GM19438 (cell line): ENCODE measurements around the gene TPRX1.
"Not testable (repeated sequence)": the region's sequence is repeated elsewhere in the genome, so short reads cannot be mapped to it uniquely, and the experiment has no call there.

Source experiments
- ATAC-seq: cut with Tn5 transposase; IDR thresholded peaks from one replicate; pipeline ENCODE4 v1.9.1; 2021; ENCODE audit warnings: low read depth; ENCODE audit not compliant: unreplicated experiment

Gene TPRX1, protein sequence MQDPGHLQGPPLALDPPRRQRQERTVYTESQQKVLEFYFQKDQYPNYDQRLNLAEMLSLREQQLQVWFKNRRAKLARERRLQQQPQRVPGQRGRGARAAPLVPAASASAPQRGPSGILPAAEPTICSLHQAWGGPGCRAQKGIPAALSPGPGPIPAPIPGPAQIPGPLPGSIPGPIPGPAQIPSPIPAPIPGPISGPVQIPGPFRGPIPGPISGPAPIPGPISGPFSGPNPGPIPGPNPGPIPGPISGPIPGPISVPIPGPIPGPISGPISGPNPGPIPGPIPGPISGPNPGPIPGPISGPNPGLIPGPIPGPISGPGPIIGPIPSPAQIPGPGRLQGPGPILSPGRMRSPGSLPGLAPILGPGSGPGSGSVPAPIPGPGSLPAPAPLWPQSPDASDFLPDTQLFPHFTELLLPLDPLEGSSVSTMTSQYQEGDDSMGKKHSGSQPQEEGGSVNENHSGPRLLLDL

DNA sequence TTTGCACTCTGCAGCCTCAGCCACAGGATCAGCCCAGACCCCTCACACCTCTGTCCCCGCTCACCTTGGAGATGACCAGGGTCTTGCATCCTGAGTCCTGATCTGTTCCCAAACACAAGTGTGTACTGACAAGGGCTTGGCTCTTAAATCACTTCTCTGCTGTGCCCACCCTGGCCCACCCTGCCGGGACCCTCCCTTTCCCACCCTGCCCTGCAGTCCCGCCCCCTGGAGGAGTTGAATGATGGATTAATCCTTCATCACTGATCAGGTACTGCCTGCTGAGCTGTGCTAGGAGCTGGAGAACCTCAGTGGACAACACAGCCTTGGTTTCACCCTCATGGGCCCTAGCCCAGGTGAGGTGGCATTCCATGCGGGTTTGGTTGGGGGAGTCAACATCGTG lies at the start of gene TPRX1:
Gene TPRX1 (minus strand): TSS at position 101 of the 400 bp plus-strand sequence. CDS start 12 bp downstream, at position 89.
- ATAC-seq = not testable (repeated sequence)

DNA sequence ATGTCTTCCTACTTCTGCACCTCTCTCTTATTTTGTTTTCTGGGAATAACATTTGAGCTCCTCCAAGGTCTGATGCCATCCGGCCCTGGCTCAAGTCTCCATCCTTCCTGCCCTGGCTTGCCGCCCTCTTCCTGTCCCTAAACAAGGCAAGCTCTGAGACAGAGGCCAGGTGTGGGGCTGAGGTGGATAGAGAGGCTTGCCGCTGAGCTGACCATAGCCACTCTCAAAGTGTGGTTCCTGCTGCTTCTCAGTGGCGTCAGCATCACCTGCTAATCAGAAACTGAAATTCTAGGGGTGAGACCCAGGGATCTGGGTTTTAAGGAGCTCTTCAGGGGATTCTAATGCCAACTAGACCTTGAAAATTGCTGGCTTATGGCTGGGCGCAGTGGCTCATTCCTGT lies 48.7 kb upstream of the TPRX1 start:
- ATAC-seq = no peak

DNA sequence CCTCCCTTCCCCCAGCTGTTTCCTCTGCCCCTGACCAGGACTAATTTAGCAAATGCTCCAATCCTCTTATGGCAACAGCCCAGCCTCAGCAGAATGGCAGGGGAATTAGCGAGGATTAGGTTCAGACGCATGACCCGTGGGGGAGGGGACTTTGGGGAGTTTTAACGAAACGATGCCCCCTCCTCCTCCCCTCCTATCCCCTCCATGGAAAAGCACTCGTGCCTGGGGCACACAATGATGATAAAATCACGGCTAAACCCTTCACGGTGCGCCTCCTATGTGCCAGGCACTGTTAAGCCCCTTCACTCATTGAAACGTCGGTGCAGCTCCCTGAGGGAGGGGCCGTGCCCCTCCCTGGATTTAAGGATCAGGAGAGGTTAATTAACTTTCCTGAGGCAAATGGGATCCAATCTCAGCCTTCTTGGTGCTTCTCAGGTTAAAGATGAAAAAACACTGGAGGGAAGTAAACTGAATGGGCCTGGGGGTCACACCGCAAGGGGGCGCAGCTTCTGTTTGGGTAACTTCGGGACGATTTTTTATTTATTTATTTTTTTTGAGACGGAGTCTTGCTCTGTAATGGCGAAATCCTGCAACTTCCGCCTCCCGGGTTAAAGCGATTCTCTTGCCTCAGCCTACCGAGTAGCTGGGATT lies 44.6 kb upstream of the TPRX1 start:
- ATAC-seq = no peak

DNA sequence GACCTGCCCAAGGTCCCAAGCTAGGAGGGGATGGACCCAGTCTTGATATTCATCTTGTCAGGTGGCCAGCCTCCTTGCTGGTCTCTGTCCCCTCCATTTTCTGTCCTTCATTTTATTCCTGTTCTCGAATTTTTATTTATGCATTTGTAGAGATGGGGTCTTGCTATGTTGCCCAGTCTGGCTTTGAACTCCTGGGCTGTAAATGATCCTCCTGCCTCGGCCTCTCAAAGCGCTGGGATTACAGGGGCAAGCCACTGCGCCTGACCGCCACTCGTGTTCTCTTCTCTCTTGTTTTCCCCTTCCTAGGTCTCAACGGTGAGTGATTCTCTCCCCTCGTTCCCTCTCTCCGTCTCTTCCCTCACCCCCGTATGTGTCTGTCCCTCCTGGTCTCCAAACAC lies 44.1 kb upstream of the TPRX1 start:
- no peak for ATAC-seq

DNA sequence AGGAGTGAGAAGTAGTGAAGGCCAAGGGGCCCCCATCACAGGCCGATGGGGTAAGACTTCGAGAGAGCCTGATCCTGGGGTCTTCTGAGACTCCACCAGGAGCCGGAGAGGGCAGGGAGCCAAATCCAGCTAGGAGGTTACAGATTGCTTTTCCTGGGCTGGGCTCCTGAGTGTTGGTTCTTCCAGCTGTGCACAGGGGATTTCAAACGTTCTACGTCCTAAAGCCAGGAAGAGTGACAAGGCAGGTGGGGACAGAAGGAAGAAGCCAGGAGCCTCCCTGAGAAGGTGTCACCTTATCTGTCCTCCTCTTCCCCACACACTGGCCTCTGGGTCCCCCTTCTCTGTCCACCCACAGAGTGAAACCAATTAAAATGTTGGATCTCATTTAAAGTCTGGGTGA lies 38.6 kb upstream of the TPRX1 start:
- no peak for ATAC-seq

DNA sequence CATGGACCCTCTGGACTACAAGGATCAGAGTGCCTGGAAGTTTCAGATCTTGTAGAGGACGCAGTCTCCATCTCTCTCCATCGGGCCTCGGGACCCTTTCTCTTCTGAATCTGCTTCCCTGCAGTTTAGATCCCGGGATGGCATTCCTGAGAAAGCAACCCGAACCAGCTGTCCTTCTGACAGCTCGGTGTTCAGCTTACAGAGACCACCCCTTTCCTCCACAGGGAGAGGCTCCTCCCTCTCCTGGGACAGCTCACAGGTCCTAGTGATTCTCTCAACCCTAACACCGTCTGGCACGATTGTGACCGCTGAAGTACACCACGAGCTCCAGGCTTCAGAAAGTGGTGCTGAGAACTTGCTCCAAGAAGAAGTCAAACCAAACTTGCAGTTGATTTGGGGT lies 35.6 kb upstream of the TPRX1 start:
- ATAC-seq = no peak

DNA sequence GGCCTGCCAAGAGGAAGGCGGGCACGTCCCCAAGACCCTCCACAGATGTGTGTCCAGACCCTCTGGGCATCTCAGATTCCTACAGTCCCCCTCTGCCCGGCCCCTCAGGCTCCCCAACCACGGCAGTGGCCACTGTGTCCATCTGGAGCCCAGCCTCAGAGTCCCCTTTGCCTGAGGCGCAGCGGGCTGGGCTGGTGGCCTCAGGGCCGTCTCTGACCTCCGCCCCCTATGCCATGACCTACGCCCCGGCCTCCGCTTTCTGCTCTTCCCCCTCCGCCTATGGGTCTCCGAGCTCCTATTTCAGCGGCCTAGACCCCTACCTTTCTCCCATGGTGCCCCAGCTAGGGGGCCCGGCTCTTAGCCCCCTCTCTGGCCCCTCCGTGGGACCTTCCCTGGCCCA lies 35.1 kb upstream of the TPRX1 start:
- ATAC-seq = no peak

DNA sequence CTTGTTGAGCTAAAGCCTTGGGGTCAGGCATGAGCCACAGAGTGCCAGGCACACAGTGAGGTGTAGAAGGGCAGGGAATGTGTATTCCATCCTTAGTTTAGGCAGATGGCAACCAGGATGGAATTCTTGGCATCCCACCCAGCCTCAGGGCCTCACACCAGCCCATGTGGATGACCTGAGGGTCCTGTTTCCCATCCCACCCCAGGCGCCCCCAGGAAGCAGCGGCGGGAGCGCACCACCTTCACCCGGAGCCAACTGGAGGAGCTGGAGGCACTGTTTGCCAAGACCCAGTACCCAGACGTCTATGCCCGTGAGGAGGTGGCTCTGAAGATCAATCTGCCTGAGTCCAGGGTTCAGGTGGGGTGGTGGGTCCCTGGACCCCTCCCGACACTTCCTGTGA lies 31.7 kb upstream of the TPRX1 start:
- no peak for ATAC-seq

DNA sequence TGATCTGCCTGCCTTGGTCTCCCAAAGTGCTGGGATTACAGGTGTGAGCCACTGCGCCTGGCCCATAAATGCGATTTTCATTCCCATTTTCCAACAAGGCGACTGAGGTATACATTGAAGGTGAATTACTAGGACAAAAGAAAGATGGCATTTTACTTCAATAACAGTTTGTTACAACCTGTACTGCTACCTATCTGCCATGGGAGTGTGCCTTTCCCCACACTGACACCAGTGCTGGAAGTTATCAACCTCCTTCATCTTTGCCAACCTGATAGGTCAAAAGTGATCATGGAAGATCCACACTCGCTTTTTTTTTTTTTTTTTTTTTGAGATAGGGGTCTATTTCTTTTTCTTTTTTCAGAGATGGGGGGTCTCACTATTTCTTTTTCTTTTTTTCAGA lies 28.4 kb upstream of the TPRX1 start:
- ATAC-seq = no peak

DNA sequence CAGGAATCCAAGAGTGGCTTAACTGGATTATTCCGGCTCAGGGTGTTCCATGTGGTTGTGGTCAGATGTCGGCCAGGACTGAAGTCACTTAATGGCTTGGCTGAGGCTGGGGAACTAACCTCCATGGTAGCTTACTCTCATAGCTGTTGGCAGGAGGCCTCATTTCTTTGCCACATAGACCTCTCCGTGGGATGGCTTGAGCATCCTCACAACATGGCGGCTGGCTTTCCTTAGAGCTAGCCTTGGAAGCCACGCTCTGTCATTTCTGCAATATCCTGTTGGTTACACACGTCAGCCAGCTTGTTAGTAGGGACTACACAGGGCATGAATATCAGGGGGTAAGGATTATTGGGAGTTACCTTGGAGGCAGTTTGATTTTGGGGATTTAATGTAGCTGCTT lies 22.4 kb upstream of the TPRX1 start:
- ATAC-seq = no peak

DNA sequence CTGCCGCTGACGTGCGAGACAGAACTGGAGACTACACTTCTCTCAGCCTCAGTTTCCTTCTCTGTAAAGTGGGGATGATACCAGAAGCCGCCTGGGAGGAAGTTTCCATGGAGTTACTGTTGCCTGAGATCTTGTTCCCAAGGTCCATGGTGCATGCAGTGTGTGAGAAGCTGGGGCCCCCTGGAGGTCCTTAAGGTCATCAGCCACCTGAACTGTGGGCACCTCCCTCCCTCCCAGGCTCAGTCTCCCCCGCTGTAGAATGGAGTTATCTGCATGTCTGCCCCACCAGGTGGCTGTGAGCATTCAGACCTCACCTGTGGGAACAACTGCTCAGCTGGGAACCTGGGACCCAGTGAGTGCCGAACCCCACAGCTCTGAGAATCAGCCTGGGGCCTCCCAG lies 20.0 kb upstream of the TPRX1 start:
- ATAC-seq = no peak

DNA sequence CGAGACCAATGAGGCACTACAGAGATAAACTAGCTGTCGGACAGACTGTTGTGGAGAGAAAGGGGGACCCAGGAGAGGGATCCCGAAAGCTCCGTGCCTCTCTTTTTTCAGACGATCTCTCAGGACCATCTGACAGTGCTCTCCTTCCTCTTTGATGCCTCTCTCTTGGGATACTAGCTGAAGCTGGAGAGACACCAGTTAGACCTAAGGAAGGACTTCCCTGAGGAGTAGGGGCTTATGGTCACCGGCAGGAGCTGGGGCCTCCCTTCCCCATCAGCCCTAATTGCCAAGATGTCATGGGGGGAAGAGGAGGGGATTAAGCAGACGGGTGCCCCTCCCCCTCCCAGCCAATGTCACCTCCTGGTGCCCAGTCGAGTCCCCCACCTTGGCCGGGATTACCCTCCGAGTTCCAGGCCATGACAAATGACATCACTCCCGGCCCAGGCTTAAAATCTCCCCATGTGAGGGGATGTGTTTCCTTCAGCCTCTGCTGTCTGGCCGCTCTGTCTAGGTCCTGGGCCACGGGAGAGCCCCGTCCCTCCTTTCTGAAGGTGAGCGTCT lies 17.2 kb upstream of the TPRX1 start, which contains the start of gene CRX:
Gene CRX (plus strand): TSS at position 478 of the 561 bp plus-strand sequence. CDS start 12,507 bp downstream, outside the sequence.
- ATAC-seq = no peak

DNA sequence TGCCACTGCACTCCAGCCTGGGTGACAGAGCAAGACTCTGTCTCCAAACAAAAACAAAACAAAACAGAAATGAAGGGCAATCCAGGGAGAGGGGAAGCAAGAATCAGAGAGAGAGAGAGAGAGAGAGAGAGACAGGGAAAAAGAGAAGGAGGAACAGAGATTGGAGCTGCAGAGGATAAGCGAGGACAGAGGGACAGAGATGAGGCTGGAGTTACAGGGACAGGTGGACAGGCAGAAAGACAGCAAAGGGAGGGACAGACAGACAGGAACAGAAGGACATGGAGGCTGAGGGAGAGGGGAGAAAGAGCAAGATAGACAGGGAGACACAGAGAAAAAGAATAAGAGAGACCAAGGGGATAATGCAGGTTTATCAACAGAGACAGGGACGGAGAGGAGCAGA lies 16.1 kb upstream of the TPRX1 start:
- ATAC-seq = no peak

DNA sequence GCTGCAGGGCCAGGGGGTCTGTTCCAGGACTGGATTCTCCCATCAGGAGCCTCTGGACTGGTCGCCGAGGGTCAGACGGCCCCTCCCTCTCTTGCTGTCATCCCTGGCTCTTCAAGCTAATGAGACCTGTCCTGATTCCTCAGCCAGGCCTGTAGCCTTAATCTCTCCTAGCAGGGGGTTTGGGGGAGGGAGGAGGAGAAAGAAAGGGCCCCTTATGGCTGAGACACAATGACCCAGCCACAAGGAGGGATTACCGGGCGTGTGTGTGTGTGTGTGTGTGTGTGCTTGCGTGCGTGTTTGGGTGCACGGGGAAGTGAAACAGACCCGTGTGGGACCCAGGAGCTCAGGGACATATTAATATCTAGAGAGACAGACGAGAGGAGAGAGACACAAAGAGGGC lies 15.5 kb upstream of the TPRX1 start:
- ATAC-seq = no peak

DNA sequence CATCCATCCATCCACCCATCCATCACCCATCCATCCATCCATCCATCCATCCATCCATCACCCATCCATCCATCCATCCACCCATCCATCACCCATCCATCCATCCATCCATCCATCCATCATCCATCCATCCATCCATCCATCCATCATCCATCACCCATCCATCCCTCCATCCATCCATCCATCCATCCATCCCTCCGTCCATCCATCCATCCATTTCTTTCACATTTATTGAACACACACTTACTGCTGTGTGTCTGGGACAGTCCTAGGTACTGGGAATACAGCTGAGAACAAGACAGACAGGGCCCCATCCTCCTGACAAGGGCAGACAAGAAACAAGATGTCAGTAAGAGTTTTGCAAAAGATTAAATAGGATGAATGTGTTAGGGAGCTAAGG lies 13.9 kb upstream of the TPRX1 start:
- not testable (repeated sequence) for ATAC-seq

DNA sequence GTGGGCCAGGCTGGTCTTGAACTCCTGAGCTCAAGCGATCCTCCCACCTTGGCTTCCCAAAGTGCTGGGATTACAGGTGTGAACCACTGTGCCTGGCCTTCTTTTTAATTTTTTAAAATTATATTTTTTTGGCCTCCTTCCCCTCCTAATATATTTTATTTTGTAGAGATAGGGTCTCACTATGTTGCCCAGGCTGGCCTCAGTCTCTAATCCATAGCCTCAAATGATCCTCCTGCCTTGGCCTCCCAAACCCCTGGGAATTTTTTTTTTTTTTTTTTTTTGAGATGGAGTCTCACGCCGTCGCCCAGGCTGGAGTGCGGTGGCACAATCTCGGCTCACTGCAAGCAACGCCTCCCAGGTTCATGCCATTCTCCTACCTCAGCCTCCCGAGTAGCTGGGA lies 11.9 kb upstream of the TPRX1 start:
- ATAC-seq = not testable (repeated sequence)

DNA sequence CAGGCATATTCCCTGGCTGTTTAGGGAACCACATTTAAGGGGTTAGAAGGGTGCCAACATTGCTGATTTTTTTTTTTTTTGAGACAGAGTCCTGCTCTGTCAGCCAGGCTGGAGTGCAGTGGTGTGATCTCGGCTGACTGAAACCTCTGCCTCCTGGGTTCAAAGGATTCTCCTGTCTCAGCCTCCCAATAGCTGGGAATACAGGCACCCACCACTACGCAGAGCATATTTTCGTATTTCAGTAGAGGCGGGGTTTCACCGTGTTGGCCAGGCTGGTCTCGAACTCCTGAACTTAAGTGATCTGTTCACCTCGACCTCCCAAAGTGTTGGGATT lies 9.6 kb upstream of the TPRX1 start:
- no peak for ATAC-seq

DNA sequence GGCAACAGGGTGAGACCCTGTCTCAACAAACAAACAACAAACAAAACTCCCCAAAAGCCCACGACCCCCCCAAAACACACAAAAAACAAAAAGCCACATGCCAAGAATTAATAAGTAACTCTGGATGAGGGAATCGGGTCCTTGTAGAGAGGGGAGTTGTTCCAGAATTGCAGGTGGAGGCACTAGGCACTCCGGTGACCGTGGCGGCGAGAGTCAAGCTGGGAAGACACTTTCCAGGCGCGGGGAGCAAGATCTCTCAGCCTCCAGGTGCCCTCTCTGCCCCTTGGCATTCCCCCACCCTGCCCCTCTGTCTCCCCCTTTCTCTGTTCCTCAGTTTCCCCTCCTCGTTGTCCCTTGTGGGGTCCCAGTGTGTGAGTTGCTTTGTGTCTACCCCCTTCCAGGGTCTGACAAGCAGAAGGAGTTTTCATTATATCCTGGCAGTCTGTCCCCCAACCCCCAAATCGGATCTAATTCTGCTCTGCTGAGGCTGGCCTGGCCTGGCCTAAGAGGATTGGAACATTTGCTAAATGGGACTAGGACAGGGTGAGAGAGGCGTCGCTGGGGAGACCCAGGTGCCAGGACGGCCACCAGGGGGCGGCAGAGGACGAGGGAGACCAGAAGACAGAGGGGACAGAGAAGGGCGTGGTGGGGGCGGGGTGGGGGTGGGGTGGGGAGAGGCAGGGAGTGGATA lies 9.1 kb upstream of the TPRX1 start:
- no peak for ATAC-seq

DNA sequence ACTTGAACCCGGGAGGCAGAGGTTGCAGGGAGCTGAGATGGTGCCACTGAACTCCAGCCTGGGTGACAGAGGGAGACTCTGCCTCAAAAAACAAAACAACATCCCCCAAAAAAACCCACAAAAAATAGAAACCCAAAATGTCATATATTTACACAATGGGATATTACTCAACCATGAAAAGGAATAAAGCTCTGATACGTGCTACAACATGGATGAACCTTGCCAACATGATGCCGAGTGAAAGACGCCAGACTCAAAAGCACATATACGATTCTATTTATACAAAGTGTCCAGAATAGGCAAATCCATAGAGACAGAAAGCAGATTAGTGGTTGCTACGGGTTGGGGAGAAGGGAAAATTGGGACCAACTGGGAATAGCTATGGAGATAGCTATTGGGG lies 2.1 kb upstream of the TPRX1 start:
- ATAC-seq = no peak

DNA sequence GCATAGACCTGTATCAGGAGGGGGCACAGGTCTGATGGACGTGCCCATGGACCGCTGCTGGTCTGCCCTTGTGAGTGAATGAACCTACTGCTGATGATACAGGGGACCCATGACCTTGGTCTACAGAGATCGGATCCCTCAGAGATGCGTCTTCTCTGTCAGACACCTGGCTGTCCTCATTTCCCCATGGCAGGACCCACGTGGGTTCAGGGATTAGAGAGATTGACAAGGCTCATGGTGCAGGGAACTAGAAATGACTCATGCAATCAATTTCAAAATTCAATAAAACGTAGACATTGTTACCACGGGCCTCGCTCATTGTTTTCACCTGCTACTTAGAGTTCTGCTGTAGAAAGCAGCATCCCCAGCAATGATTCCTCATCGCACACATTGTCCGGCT lies 962 bp upstream of the TPRX1 start:
- no peak for ATAC-seq

DNA sequence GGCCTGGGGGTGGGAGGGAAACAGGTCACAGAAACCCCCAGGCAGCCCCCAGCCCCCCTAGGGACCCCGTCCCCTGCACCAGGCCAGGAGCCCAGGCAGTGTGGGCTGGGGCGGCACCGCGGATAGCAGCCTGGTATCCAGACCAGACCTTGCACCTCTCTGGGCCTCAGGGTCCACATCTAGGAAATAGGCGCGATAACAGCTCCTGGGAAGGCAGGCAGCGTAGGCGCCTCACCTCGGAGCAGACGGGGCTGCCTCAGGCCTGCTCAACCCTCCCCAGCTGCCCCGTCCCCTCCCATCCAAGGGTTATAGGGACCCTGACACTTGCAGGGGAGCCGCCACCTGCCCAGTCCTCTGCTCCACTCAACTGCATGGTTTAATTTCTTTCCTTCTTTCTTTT lies 680 bp downstream of the TPRX1 start:
- not testable (repeated sequence) for ATAC-seq
